Raji (cell line): ENCODE data around the gene RANGAP1.

Experiments used
- POLR2A ChIP-seq: IDR thresholded peaks from 2 replicates; pipeline ENCODE4 v1.6.1; 2011; ENCODE audit warnings: low read depth, low read length, control low read depth; ENCODE audit not compliant: insufficient read depth

The RANGAP1 gene

GRCh38 chr22:41280854-41281253 is 5.1 kb downstream of the RANGAP1 start:
- no peak for TF ChIP-seq POLR2A

GRCh38 chr22:41280065-41280464 is 5.9 kb downstream of the RANGAP1 start:
- TF ChIP-seq POLR2A, result no peak

DNA sequence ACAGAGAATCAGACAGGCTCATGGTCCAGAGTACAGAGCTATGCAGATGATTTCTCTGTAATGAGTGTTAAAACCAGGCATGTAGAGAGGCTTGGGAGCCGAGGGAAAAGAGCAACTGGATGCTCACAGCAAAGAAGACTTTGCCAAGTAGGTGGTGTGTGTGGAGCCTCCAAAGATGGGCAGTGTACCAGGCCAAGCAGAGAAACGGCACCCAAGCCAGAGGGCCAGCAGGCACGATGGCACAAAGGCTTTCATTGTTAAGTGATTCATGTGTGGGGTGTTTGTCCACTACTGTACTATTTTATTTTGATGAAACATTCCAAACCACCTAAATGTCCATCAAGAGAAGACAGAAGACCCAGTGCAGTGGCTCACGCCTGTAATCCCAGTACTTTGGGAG is 11.1 kb downstream of the RANGAP1 start:
- no peak for TF ChIP-seq POLR2A

- TF ChIP-seq POLR2A, result no peak
Measured at GRCh38 chr22:41273128-41273527, 12.9 kb downstream of the RANGAP1 start.

GRCh38 chr22:41271787-41272186 is 14.2 kb downstream of the RANGAP1 start:
- TF ChIP-seq POLR2A, result no peak

- no peak for TF ChIP-seq POLR2A
Measured at GRCh38 chr22:41267958-41268357, 18.0 kb downstream of the RANGAP1 start.

DNA sequence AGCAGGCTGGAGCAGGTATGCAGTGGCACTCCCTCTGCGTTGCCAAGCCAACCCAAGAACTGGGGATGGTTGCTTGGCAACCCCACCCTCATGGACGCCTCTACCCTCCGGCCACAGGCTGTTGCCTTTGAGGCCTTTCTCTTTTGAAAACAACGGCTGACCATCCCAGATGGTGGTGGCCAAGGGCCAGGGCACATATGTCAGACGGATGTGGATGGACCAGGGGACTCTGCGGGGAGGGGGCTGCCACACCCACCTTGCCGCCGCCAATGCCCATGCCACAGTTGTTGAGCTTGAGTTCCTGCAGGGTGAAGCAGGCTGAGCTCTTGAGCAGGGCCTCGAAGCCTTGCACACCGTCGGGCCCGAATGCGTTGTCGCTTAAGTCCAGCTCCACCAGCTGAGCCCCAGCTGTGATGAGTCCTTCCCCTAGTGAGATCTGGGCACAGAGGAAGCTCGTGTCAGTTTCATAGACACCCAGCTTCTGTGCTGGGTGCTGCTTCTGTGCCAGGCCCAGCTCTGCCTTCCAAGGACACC is 21.5 kb downstream of the RANGAP1 start:
- no peak for TF ChIP-seq POLR2A

DNA sequence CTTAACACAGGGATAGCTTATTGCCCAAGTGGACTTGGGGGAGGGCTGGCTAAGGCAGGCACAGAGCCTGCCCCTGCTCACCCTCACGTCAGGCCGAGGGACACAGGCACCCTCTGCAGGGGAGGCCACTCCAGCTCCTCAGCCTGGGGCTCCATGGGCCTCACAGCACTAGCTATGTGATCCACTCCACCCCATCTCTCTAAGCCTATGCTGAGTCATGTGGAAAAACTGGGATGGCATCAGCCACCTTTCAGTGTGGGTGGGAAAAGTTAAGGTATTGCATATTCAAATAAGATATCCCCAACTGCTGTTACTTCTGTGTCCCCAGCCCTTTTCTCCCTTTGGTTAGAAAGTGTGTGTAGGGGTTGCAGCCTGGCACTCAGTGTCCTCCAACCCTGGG is 22.3 kb downstream of the RANGAP1 start:
- TF ChIP-seq POLR2A, result no peak

GRCh38 chr22:41262250-41262765 is 23.7 kb downstream of the RANGAP1 start:
- TF ChIP-seq POLR2A, result no peak

DNA sequence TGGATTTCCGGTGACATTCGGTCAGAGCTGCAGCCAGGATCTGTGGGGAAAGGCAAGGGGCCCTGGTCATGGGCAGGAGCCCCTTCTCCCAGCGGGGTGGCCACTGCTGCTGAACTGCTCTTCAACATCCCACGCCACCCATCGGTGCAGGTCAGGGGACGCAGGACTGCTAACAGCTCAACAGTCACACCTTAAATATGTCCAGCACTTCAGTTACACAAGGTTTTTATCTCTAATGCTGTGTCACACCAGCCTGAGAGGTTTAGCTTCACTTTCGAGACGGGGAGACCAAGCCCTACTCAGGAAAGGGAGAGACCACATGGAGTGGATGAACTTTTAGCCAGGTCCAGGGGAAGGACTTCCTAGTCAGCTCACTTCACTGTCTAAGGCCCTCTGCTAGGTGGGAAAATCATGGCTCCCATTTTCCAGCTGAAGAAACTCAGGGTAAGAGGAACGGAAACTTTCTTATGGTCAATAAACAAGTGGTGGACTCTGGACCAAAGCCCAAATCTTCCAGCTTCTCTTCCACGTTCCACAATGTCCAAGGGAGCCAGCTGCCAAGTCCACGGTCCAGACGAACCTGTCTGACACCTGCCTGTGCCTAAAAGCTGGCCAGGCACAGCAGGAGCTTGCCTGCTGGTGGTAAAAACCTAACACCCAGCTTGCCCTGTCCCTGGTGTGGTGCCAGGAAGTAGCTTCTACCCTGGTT is 24.3 kb downstream of the RANGAP1 start:
- no peak for TF ChIP-seq POLR2A

GRCh38 chr22:41260871-41261270 is 25.1 kb downstream of the RANGAP1 start:
- TF ChIP-seq POLR2A, result no peak

DNA sequence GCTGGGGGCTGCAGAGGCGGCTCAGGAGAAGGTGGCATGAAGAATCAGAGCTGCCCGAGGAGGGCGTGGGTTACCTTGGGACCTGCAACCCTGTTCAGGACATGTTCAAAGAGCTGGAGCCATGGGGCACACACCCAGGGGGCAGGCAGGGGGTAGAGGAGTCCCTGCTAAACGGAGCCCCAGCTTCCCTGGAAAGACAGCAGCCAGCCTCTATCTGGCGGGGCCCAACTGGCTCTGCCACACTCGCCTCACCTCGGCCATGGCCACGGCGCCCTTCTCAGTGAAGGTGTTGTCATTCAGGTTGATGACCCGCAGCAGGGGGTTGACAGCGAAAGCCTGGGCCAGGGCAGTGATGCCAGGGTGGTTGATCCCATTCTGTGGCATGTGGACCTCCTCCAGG is 28.3 kb downstream of the RANGAP1 start:
- no peak for TF ChIP-seq POLR2A

DNA sequence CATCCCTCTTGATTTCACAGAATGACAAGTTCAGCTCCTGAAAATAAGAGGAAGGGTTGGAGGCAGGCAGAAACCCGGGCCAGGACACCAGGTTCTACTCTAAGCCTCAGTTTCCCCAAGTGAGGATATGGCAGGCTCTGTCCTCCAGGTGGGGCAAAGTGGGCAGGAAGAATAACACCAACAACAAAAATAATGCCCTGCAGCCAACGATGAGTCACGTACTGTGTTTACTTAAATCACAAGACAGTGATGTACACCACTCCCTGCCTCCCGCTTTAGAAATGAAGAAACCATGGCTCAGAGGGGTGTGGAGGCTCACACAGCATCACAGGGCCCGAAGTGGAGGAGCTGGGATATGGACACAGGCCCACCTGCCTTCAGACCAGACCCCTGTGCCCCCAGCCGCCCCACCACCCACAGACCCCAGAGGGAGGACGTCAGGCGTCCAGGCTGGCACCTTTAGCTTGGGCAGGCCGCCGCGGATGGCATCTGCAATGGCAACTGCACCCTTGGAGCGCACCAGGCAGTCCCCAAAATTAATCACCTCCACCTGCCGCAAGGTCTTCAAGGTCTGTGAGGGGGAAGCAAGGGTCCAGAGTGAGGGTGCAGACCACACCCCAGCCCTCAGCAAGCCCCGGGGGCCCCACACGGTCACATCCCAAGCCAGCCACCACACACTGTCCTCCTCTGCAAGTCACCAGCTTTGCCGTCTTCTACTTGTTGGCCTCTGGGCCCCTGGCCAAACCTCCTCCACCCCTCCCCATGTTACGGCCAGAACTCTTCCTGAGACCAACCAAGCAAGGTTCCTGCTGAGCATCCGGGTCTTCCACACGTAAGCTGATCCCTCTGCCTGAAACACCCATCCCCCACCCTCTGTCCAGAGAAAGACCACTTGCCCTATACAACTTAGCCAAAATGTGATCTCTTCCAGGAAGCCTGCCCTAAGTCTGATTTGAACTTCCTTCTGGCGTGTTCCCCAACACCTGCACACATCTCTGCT is 29.4 kb downstream of the RANGAP1 start:
- TF ChIP-seq POLR2A, result no peak

DNA sequence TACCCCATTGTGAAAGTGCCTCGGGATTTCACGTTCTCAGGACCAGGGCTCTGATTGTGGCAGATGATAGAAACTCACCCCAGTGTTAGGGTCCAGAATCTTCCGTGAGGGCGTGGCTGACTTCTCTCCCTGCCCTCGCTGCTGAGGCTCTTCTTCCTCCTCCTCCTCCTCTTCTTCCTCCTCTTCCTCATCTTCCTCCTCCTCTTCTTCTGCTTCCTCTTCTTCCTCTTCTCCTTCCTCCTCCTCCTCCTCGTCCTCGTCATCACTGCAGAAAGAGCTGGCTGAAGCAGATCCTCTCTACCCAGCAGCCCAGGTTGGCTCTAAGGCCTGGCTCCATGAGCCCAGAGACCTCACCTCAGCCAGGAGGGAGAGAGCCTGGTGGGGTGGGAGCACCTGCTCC is 31.8 kb downstream of the RANGAP1 start:
- no peak for TF ChIP-seq POLR2A

DNA sequence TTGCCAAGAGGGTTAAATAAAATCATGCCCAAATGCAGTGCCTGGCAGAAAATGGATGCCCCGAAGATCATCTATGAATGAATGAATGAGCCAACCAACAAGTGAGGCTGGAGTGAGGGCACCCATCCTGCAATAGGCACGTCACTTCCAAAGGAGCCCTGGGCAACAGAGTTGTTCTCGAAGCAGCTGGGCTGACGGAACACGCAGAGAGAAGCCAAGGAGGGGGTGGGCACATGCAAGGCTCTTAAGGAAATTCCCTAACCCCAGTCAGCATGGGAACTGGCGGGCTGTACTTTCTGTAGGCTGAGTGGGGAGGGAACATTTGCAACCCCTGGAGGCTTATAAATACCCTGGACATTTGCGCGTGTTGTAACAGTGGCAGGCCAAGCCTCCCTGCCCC is 33.6 kb downstream of the RANGAP1 start:
- no peak for TF ChIP-seq POLR2A

- no peak for TF ChIP-seq POLR2A
Measured at GRCh38 chr22:41250127-41250526, 35.9 kb downstream of the RANGAP1 start.
